HG03175 (cell line): ENCODE data around the gene TBX19.

ENCODE experiments used
- ATAC-seq: cut with Tn5 transposase; IDR thresholded peaks from one replicate; pipeline ENCODE4 v1.9.1; 2021; ENCODE audit warnings: mild to moderate bottlenecking, moderate library complexity; ENCODE audit not compliant: unreplicated experiment

Gene TBX19

DNA sequence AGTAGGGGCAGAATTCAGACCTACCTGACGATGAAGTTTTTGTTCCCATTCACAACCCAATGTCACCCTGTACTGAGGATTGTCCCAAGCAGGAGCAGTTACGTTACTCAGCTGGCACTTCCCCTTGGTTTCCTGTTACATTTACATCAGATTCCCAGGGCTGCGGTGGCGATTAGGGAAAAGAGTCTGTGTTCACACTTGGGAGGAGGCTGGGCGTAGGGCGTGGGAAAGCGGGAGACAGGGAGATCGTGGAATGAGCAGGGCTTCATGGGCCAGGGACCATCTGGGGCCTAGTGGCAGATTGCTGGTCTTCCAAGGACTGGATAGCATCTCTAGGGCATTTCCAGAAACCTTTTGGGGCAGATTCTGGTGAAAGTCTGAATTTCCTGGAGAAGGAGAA is 39.0 kb downstream of the TBX19 start:
- no peak for ATAC-seq

DNA sequence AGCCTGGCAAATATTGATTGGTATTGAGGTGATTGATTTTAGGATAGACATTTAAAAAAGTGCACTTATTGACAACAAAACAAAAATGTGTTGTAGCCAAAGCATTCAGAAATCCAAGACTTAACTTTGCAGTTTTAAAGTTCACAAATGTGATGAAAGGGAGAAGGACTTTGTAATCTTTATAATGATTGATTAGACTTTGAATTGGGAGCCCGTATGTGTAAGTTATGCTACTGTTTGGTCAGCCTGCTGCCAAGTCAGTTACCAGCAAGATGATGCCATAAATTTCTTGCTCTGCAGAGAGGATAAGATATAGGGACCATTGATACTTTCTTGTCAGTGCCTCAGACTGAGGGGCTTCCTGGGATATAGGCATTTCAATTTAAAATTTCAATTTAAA is 39.5 kb downstream of the TBX19 start:
- no peak for ATAC-seq

DNA sequence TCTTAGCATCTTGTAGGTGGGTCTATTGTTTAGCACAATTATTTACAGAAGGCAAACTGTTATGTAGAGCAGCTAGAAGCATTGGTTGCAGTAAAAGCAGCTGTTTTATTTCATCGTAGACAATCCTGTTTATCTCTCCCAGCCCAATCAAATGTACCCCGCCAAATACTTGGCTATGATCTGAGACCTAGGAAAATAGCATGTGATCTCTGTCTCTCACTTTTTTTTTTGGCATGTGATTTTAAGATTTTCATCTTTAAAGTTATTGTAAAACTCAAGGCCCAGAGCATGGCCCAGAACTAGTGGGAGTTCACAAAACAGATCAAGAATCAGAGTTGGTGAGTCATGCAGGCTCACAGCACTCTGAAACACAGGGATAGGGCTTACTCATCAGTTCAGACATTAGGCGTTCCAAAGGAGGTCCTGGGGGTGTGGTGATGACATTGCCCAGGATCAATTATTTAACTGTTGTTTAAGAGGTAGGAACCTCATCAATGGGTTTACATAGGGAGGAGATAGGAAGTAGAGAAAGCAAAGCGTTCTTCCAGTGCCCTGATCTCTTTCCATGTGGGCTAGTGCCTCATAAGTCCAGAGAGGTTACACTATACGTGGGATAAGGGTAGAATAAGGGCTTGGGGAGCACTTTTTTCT is 40.2 kb downstream of the TBX19 start:
- no peak for ATAC-seq

DNA sequence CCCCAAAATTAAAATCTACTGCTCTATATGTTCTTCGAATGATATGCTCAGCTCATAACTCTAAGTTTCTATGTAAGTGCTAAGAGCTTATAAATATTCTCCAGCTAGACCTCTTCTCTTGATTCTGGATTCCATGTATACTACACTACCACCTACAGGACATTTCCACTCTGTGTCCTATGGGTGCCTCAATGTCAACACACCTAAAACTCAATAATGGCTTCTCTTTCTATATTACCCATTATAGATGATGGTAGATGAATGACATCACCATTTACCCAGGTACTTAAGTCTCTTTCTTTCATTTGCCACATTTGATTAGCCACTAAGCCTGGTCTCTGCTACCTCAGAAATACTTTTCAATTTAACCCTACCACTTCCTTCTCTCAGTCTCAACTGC is 41.3 kb downstream of the TBX19 start:
- ATAC-seq, result no peak

DNA sequence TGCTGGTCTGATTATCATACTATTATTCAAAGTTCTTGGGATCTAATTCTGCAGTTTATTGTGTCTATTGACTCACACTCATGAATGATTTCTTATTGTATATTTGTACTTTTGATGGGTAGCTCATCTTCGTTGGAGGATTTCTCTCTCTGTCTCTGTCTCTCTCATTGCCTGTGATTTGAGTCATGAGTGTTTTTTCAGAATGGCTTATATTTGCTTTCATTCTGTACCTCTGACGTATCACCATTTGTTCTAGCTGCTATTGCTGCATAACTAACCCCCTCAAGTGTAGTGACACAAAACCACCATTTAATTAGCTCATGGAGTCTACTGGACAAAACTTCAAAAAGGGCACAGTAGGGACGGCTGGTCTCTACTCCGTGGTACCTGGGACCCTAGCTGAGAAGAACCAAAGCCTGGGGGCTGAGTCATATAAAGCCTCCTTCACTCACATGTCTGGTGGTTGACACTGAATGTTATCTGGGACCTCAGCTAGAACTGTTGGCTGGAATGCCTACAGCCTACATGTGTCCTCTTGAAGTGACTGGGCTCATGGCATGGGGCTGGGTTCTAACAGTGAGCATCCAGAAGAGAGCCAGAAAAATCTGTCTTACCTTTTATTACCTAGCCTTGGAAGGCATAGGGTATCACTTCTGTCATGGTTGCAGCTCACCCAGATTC is 44.2 kb downstream of the TBX19 start:
- ATAC-seq, result no peak

DNA sequence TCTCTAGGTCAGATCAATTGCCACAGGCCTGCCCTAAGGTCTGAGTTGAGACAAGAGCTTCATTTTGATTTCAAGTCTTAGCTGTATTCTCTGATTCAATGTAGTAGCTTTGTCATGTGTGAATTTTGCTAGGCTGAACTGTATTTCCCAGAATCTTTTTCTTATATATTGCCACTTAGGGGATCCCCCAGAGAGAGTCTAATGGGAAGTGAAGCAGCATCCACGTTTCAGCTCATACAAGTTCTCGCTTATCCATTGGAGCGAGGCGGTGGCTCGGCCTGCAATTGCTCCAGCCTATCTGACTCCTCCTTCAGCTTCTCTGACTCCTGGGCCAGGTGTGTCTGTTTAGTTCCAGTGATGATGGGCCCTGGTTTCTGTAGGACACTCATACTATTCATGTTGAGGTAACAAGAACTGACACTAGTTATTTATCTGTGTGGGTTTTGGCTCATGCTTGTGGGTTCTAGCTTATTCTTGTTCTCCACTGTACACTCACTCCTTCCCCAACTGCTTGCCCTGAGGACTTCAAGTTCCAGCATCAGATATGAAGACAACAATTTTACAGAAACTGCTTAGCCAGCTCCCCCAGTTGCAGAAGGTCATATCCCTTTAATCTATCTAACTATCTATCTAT is 48.2 kb downstream of the TBX19 start:
- ATAC-seq, result no peak

DNA sequence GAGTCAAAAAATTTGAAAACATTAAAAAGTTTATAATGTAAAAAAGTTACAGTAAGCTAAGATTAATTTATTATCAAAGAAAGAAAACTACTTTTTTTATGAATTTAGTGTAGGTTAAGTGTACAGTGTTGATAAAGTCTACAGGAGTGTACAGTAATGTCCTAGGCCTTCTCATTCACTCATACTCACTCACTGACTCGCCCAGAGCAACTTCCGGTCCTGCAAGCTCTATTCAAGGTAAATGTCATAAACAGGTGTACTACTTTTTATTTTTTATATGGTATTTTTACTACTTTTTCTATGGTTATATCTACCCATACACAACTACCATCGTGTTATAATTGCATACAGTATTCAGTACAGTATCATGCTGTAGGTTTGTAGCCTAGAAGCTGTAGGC is 49.6 kb downstream of the TBX19 start:
- no peak for ATAC-seq

DNA sequence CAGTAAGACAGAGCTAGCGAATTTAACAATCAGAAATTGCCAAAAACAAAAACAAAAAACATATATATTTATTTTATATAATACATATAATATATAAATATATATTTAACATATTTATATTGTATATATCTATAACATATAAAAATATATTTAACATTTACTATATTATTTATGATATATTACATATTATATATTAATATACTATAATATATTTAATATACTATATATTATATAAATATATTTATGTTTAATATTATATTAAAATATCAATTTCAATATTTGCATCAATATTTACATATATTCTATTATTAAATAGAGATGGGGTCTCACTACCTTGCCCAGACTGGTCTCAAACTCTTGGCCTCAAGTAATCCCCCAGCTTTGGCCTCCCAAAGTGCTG is 50.9 kb downstream of the TBX19 start:
- no peak for ATAC-seq

DNA sequence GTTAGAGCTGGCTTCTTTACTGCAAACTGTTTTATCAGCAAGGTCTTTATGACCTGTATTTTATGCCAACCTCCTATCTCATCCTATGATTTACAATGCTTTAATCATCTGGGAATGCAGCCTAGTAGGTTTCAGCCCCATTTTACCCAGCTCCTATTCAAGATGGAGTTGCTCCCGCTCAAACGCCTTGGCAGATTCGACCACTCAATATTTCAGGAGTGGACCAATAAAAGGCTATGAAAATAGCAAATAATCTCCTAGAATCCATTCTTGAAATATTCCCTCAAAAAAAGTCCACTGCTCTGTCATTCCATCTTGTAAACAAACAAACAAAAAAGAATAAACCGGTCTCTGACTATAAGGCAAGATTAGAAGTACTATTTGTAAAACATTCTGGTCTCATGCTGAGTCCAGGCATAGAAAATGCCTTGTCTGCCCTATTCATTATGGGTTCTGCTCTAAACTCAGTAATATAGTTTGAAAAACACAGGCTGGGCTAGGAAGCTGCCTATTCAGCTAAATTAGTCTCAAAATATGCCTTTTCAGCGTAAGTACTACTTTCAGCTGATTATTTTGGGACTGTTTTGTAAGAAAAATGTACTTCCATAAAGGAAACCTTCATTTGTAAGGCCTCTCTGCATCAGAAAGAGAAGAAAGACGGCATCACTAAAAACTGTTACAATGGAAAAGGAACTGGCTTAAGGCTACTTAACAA is 53.0 kb downstream of the TBX19 start:
- ATAC-seq, result no peak

DNA sequence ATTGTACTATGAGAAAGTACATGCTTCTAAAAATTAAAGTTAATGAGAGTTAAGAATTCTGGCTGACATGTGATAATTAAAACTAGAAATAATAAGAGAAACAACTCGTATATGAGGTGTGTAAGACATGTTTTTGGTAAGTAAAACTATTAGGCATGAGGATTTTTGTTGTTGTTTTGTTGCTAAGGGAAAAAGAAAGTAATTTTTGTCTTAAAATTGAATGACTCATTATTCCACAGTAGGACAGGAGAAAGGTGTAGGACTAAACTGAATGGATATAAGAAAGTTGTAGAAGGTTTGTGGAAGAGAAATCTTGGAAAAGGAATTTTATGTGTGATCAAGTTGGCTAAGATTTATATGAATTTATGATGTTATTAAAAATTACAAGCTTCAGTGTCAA is 54.8 kb downstream of the TBX19 start:
- ATAC-seq, result no peak

DNA sequence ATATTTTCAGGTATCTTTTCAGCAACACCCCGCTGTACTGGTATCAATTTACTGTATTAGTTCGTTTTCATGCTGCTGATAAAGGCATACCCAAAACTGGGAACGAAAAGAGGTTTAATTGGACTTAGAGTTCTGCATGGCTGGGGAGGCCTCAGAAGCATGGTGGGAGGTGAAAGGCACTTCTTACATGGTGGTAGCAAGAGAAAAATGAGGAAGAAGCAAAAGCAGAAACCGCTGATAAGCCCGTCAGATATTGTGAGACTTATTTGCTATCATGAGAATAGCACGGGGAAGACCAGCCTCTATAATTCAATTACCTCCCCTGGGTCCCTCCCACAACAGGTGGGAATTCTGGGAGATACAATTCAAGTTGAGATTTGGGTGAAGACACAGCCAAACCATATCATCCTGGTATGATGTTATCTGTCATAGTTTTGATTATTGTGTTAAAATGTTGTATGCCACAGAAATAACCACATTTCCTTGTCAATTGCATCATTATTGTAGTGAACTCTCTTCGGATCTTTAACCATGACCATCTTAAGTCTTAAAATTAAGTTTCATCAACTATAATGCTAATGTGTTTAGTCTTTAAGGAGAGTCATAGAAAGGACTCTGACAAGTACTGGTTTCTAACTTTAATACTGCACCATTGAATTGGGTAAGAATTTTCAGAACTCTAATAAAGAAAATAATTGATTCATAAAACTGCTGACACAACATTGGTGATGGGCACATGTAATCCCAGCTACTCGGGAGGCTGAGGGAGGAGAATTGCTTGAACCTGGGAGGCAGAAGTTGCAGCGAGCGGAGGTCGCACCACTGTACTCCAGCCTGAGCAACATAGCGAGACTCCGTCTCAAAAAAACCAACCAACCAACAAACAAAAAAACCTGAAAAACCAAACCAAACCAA is 58.2 kb downstream of the TBX19 start:
- no peak for ATAC-seq

DNA sequence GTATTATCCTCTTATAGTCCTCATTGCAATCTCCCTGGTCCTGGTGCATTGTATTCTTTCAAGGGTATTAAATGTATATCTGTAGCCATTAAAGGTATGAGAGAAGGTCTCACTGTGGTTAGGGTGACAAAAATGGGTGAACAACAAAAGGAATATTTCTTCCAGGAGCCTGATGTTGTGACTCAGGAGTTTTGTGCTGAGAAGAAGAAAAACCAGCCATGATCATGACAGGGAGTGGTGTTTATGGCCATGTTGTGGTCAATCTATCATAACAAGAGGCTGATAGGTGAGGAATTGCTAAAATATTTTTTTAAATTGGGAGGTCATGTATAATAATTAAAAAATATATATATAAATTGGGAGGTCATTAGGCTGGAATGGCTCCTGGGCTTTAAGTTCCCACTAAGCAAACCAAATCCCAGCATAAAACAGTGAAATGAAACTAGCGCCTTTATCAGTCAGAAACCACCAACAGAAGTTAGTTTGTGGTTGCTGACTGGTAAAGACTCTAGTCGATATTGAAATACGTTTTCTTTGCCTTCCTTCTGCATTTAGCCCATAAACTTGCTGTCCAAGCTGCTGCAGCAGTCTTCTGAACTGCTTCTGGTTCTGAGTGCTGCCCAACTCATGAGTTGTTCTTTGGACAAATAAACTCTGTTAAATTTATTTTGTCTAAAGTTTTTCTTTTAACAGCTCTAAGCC is 60.3 kb downstream of the TBX19 start:
- ATAC-seq, result no peak

DNA sequence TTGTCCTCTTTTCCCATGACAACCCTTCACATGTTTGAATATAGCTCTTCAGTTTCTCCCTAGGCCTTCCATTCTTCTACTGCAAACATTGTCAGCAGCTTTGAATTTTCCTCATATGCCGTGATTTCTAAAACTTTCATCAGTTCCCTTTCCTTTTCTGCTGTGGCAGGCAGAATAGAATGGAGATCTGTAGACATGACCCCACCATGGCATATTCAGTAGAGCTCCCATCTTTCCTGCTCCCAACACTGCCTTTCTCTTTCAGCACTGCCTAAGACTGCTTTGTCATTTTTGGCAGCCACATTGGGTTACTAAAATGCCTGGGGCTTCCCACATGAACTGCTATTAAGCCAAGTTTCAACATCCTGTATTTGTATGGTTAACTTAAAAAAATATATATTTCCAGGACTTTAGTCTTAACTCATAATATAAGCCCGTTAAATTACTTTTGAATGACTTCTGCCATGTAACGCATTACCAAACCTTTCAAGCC is 60.9 kb downstream of the TBX19 start:
- ATAC-seq, result no peak

DNA sequence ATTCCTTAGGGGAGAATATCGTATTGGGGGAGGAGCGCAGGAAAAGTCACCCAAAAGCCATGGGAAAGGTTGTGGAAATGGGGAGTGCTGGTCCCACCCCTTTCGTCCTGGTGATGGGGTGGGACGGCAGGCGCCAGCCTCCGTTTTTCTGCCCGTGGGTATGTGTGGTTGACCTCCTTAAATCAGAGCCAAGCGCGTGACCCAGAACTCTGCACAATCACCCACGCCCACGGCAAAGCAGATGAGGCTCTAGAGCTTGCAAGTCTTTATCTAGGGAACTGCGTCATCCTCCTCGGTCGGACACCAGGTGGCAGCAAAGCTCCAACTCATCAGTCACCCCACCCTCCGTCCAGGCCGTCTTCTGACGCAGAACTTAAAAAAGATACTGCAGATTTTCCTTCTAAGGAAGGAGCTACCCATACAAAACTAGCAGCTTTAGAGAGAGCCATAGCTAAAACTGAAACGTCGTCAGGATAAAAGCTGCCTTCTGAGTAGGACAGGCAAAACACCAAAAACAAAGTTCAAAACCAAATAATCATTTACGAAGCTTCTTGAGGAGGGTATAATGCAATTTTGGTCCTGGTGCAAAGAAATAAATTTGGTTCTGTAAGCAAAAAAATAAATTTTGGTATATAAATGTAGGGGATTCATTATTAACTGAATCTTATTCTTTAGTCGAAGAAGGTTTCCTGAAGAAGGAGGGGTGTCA is 62.0 kb downstream of the TBX19 start:
- ATAC-seq, result peak; percentile 90

DNA sequence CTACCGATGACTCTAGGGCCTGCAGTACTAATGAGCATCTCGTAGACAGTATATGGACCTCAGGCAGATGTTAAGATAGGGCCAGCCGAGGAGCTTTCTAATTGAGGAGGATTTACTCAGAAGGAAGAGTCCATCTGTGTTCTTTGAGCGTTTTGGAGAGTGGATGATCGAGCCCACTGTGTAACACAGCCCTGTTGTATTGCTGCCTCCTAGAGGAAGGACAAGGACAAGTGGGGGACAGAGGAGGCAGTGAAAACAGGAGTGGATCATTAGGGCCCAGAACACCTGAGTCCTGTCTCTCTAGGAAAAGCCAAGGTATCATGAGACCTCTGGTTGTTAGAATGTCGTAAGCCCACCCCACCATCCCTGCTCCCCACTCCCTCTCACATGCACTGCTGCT is 62.9 kb downstream of the TBX19 start:
- no peak for ATAC-seq

DNA sequence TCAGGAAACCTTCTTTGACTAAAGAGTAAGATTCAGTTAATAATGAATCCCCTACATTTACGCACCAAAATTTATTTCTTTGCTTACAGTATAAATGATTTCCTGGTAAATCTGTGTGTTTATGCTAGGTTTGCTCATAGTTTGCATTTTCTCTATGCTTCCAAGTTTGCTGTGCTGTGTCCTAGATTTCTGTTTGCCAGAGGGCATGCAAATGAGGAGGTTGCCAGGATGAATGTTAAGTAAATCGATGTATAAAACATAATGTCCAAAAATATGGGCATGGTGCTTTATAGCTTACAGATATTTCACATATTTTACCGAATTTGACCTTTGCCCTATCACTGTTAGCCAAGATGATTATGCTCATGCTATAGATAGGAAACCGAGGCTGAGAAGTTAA is 63.8 kb downstream of the TBX19 start:
- no peak for ATAC-seq

DNA sequence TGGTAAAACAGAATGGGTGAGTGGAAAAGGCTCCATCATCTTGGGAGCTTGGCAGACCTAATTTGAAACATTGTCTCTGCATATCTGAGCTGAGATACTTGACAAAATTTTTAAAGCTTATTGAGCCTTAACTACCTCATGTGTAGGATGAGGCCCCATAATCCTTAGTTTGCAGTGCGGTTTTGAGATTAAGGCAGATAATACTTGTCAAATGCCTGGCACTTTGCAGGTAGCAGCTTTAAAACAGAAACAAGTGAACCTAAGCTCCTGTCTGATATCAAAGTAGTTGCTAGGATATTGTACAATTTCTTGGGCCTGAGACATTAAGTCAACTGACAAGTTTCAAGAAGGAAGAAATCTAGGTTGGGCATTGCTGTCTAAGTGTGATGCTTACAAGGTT is 65.3 kb downstream of the TBX19 start:
- ATAC-seq, result no peak

DNA sequence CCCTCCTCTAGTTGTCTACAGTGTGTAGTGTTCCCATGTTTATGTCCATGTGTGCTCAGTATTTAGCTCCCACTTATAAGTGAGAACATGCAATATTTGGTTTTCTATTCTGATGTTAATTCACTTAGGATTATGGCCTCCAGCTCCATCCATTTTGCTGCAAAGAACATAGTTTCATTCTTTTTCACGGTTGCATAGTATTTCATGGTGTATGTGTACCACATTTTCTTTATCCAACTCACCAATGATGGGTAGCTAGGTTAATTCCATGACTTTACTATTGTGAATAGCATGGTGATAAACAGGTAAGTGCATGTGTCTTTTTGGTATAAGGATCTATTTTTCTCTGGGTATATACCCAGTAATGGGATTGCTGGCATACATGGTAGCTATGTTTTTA is 67.0 kb downstream of the TBX19 start:
- no peak for ATAC-seq

DNA sequence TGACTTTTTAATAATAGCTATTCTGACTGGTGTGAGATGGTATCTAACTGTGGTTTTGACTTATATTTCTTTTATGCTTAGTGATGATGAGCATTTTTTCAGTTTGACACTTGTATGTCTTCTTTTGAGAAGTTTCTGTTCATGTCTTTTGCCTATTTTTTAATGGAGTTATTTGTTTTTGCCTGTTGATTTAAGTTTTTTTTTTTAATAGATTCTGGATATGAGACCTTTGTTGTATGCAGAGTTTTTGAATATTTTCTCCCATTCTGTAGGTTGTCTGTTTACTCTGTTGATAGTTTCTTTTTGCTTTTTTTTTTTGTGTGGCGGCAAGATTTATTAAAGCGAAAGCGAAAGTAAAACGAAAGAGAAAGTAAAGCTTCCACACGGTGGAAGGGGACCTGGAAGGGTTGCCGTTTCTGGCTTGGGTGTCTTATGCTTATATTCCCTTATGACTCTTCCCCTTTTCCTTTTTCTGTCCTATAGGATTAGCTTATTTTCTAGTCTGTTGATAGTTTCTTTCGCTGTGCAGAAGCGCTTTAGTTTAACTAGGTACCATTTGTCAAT is 67.6 kb downstream of the TBX19 start:
- no peak for ATAC-seq
